Measurements from ENCODE around the gene YY1. TPM values are rescaled to one million over a fixed set of nuclear protein-coding genes. Genes with fewer than 3 reads are reported as not detected.
"Not testable (repeated sequence)": the region's sequence is repeated elsewhere in the genome, so short reads cannot be mapped to it uniquely, and the experiment has no call there.

Gene YY1
- total RNA-seq, 1 experiment from 2014 or later = 44.1 TPM

DNA sequence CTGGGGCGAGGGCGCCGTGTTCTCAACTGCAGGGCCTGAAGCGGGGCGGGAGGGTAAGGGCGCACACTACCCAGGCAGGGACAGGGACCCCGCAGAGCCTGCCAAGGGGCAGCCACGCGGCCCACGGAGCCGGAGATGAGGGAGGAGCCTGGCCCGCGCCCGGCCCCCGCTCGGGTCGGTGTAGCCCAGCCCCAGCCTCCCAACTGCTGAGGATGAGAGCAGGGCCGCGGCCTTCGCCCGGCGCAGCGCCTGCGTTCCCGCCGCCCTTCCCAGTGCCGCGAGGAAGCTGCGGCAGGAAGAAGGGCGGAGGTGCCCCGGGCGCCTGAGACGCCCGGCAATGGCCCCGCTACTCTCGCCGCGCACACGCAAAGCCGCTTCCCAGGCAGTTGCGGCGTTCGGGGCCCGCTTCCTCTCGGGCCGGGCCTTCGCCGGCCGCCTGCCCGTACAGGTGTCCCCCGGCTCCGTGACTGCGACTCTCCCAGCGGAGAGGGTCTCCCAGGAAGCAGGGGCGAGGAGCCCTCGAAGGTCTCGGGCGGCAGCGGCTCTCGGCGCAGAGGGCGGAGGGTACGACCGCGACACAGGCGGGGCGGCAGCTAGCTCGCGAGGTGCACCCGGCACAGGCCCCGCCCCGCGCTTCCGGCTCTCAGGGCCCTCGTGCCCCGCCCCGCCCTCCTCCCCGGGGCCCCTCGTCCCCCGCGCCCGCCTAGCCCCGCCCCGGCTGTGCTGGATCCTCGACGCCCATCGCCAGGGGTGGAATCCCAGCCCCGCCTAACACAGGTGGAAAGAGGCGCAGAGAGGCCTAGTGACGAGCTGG lies 24.8 kb upstream of the YY1 start:
- peak; percentile 93 for DNase-seq (ENCODE audit: low read depth)

DNA sequence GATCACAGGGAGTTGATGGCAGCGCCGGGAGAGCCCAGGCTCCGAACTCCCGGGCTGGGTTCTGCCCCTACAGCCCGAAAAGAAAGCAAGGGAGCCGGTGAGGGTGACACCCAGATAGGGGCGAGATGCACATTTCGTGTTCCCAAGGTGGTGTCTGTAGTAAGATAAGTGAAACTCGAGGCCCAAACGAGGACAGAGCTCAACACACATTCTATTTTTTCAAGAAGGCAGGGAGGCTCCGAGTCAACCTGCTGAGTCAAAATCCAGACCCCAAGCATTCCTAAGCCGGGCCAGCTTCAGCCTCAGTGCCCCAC lies 24.2 kb upstream of the YY1 start:
- DNase-seq (ENCODE audit: low read depth) = no peak

DNA sequence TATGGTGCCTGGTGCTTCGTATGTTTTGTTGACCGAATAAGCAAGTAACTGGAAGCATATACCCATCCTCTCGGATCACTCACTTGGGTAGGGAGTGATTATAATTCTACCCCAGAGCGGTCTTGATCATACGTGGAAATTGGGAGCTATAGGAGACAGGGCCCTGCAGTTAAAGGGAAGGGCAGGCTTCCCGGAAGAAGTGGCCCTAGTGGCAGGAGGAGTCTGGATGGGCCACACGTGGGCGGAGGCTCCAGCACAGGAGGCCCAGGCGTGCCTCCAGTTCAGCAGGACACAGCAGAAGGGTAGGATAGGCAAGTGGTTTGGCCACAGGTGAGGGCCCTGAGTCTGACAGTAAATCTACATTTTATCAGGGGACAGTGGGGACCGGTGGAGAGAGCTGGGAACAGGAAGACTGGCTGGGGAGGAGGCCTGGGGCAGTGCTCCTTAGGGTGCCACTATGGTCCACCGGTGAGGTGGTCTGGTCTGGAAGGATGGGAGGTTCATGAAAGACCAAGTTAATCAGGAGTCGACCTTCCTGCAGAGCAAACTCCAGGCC lies 23.5 kb upstream of the YY1 start:
- DNase-seq (ENCODE audit: low read depth) = no peak

DNA sequence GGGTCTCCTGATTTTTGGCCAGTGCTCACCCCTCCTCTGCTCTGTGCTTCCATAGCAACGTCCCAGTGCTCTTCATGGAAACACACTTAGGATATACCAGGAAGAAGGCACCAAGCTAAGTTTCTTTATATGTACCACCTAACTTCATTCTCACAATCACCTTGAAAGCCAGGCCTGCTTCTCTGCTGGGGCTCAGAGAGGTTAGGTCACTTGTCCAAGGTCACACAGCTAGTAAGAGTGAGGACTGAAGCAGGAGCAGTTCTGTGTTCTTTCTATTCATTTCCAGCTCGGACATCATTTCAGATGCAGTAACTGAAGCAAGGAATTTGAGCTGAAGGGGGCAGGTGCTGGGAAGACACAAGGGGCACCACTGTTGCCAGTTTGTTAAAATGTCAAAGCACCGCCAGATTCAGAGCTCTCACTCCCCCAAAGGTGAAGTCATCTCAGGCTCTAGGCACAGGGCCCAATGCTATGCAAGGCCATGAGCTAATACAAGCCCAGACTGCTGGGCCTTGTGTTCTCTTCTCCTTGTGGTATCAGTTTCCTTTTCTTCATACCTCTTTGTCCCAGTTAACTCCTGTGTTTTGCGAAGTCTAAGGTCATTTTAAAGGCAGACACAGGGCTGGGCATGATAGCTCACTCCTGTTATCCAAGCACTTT lies 19.7 kb upstream of the YY1 start:
- no peak for DNase-seq (ENCODE audit: low read depth)

DNA sequence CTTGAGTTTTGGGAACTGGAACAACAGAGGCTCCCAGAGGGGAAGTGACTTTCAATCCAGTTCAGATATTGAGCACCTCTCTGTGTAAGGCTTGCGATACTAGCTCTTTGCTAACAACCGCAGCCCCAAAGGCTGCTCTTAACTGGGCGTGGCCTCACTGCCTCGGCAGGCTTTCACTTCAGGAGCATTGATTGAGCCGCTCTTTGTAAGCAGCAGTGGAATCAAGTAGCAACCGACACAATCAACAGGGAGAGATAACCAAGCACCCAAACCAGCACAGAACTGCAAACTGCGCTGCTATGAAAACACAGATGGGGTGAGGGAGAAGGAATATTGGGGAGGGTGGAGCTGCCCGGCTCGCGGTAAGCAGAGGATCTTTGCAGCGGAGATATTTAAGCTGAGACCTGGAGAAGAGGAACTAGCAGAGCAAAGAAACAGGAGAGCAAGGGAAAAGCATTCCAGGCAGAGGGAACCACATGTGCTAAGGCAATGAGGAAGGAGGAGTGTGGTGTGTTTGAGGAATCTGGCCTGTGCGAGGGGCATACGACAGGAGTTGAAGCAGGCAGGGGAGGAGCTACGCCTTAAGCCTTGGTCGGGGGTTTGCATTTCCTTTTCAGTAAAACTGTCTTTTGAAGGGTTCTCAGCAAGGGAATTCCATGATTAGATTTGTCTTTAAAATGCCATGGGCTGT lies 17.3 kb upstream of the YY1 start:
- peak; percentile 62 for DNase-seq (ENCODE audit: low read depth)

DNA sequence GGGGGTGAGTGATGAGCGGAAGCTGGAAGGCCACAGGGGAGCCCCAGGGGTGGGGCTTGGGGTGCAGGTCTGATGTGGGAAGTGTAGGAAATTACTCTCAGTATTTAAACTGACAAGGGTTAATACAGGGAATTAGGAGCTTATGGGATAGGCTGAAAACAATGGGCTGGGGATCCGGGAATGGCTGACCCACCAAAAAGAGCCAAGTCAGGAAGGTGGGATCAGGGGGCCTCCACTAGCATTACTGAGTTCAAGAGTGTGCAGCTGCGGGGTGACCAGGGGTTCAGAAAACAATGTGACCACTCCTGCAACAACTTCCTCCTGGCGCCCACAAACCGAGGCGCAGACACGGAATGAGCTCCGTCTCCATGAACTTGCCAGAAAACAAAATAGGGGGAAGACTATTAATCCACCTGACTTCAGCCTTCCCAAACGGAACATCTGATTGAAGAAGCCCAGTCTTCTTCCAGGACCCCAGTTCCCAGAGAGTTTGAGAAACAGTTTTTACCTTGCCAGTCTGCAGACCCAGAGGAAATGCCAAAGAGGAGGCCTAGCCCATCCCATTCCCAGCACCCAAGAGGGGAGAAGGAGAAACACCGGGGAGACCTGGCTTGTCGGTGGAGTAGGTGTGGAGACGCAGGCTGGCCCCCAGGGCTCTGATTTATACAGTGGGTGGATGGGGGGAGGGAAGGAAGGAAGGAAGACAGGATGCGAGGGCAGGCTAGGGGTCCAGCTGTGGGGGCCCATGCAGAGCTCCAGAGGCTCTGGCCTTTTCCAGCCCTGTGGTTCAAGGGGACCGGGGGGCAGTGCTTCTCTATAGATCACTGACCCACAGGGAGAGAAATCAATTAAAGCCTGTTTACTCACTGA lies 16.5 kb upstream of the YY1 start:
- no peak for DNase-seq (ENCODE audit: low read depth)

DNA sequence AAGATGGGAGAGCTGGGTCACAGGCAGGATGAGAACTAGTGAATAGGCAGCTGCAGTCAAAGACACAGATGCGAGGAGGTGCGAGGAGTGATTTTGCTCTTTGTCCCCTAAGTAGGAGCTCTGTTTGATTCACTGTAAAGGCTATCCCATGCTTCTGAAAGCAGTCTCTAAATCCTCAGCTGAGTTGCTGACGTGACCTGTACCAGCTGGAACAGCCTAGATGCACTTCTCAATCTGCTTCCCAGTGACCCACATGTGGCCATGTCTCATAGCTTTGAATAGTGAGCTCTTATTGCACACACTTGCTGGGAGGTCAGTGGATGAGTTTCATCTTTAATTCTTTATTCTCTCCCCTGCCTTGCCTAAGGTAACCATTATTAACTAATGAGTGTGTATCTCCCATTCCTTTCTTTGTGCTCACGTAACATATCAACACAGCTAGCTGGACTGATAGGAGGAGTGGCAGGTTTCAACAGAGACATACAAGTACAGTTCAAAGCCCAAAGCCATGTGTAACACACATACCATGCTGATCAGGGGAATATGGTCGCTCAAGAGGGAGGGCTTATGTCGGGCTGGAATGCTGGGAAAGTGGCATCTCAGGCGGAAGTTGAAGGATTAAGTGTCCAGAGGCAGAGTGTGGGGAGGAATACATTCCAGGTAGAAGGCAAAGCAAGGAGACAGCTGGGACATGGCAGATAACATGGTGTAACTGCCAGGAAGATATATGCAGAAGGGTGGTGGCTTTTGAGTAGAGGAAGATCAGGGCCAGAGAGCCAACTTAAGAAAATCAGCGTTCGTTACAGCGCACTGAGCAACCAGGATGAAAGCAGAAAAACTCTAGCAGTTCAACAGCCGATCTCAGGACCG lies 15.4 kb upstream of the YY1 start:
- DNase-seq (ENCODE audit: low read depth) = no peak

DNA sequence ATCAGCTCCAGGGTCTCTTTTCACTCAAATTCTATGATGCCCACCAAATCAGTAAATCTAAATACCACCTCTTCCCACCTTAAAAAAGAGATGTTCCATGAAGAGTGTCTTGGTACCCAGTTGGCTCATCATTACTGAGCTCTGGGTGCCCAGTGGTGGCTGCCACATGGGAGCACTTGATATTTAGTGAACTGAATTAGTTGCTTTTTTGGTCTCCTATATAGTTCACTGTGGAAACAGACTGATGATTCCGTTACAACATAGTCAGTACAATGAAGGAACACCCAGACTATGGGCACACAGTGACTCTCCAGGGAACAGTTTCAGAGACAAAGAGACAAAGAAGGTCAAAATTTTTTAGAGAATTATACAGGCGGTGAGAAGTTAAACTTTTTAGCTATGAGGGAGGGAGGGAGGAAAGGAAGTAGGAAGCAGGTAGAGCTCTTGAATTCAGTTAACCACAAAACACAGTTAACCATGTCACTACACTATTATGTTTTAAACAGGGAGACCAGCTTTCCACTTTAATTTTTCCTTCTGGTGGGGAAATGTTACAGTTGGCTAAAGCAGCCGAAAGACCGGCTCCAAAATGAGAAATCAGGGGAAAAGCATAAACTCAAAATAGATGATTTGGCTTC lies 14.6 kb upstream of the YY1 start:
- DNase-seq (ENCODE audit: low read depth) = no peak

DNA sequence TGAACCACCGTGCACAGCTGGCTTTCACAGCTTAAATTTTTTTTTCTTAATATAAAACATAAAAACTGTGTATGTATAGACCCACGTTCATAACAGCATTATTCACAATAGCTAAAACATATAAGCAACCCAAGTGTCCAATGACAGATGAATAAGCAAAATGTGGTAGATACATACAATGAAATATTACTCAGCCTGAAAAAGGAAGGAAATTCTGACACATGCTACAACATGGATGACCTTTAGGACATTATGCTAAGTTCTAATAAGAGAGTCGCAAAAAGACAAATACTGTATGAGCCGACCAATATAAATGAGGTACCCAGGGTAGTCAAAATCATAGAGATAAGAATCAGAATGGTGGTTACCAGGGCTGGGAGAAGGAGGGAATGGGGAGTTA lies 13.8 kb upstream of the YY1 start:
- no peak for DNase-seq (ENCODE audit: low read depth)

DNA sequence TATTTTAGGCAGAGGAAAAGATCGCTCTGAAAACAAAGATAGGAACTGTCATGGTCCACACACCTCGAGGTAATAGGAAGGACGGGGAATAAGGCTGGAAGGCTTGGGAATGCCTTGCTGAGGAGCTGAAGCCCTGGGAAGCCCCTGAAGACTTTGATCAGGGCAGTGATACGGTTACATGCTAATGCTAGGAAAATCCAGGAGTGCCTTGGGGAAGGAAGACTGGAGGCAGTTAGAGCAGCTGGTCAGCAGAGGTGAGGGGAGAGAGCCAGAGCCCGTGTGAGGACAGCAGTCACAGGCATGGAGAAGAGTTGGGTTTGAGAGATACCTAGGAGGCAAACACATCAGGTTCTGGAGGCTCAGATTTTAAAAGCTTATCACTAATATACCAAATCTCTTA lies 8.6 kb upstream of the YY1 start:
- no peak for DNase-seq (ENCODE audit: low read depth)

DNA sequence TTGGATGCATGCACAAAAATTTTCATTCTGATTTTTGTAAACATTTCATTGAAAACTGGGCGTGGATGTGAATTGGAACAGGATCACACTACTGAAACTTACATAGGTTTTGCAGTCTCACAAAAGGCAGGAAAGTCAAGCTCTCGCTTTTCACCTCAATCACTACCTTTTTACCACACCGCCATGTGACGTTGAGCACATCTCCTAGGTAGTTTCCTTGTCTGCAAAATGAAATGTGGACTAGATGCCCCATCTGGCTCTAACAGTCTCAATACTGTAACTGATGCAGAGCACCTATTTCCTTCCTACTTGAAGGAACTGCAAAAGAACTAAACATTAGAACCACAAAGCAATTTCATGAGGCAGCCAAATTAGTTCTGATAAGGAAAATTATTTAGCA lies 4.4 kb upstream of the YY1 start:
- DNase-seq (ENCODE audit: low read depth) = no peak

DNA sequence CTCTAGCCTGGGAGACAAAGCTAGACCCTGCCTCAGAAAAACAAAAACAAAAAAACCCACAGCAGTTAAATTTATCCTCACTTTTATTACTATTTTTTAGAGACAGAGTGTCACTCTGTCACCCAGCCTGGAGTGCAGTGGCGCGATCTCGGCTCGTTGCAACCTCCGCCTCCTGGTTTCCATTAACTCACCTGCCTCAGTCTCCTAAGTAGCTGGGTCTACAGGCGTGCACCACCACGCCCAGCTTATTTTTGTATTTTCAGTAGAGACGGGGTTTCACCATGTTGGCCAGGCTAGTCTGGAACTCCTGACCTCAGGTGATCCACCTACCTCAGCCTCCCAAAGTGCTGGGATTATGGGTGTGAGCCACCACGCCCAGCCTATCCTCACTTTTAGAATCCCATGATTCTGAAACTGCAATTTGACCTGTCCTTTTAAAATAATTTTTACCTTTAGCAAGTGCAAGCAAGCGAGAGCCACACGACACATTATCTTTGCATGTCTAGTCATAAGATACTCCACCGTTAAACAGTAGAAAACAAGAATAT lies 2.6 kb upstream of the YY1 start:
- not testable (repeated sequence) for DNase-seq (ENCODE audit: low read depth)

DNA sequence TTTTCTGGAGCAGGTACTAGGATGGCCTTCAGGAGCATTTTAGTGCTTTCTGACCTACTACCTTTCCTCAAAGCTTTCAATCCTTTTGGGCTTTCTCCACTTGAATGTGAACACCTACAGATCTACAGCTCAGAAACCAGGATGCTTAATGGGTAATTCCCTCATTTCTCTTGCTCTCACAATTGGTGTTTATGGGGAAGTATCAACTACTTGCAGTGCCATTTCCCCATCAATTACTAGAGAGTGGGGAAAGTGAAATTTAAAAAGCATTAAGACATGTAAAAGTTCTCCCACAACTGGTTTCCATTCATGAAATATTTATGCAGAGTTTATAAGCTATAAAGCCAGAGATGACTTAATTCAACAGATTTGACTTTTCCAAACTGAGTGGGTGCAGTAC lies 2.1 kb upstream of the YY1 start:
- no peak for DNase-seq (ENCODE audit: low read depth)

DNA sequence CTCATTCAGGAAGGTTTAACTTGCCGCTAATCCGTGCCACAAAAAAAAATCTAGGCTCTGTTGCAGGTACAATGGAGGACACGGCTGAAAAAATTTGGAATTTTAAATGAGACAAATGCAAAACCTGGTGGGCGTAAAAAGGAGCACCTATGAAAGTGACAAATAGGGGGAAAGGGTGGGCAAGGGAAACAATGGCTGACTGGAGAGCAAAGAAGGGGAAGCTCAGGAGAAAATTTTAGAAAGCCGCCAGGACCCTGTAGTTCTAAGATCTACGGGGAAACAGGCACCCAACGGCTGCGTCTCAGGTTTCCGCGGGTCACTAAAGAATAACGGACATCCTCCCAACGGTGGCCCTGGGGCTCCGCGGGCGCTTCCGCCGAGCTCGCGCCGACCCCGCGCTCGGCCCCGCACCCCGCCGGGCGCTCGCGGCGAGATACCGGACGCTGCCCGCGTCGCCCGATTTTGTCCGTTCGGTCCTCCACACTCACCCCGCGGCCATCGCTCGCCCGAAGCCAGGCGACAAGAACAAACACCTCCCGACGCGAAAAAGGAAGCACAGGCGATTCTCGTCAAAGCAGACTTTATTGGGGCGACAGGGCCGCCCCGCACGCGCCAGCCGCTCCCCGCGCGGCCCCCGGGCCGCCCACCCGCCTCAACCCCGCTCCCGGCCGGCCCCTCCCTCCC lies 1.1 kb upstream of the YY1 start:
- DNase-seq (ENCODE audit: low read depth) = peak; percentile 70

DNA sequence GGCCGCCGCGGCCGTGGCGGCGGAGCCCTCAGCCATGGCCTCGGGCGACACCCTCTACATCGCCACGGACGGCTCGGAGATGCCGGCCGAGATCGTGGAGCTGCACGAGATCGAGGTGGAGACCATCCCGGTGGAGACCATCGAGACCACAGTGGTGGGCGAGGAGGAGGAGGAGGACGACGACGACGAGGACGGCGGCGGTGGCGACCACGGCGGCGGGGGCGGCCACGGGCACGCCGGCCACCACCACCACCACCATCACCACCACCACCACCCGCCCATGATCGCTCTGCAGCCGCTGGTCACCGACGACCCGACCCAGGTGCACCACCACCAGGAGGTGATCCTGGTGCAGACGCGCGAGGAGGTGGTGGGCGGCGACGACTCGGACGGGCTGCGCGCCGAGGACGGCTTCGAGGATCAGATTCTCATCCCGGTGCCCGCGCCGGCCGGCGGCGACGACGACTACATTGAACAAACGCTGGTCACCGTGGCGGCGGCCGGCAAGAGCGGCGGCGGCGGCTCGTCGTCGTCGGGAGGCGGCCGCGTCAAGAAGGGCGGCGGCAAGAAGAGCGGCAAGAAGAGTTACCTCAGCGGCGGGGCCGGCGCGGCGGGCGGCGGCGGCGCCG lies 381 bp downstream of the YY1 start:
- peak; percentile 44 for DNase-seq (ENCODE audit: low read depth)

DNA sequence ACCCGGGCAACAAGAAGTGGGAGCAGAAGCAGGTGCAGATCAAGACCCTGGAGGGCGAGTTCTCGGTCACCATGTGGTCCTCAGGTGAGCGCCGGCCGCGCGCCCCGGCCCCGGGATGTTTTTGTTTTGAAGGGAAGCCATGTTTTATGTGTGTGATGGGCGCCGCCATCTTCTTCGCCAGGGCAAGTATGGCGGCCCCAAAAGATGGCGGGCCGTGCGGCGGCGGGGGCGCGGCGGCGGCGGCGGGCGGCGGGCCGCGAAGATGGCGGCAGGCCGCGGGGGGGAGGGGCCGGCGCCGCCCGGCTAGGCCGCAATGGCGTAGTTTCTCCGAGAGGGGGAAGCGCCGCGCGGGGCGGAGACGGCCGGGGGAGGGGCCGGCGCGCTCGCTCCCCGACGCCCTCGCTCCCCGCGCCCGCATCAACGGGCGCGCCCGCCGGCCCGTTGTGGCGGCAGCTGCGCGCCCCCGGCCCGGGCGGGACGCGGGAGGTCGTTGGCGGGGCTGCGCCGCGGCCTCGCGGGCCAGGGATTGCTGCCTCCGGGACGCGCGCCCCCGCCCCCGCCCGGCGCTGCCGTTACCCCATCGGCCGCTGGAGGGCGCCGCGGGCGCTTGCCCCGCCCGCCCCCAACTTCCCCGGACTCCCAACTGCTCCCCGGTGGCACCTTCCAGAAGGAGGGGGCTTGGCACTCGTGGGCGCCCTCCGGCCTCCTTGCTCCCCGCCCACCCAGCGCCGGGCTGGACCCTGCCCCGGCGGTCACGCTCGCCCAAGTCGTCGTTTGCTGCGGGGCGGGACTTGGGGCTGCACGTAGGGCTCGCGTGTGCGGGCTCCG lies 1.1 kb downstream of the YY1 start:
- peak; percentile 92 for DNase-seq (ENCODE audit: low read depth)

DNA sequence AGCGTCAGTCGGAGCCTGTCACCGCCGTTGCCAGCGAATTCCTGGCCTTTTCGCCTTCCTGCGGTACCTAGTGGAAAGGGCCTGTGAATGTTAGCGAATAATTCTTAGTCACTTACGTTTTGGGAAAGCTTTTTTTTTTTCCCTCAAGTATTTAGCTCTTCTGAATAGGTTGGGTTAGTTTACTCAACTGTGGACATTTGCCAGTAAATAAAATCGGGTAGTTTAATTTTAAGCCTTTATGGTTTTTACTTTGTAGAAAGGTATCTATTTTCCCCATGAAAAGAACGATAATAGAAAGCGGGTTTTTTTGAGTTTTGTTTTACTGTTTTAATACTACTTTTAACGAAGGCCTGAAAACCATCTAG lies 1.7 kb downstream of the YY1 start:
- DNase-seq (ENCODE audit: low read depth) = no peak

DNA sequence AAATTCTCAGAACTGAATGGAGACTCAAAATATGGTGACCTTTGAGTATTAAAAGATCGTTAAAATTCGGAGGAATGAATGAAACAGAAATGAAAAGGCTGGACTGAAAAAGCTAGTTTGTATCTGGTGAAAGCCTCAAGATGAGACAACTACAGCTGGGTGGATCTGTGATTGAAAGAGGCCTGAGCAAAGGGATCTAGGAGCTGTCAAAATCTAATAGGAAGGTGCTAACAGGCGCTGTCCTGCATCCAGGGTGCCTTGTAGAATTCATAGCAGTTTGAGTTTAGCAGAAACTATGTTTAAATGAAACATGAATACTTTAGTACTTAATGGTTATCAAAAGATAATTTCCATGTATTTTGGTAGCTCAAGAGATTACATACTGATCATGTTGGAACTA lies 2.3 kb downstream of the YY1 start:
- DNase-seq (ENCODE audit: low read depth) = no peak

Data from Daoy (cell line).